Stomach (tissue), 4 donors: ENCODE results near the gene HECA.

Source experiments
- CTCF ChIP-seq, 7 experiments: fragments of 450-650 bp in 4 of 7; fragments of 200-600 bp in 3 of 7; sonication (generic) in 3 of 7; IDR thresholded peaks; one replicate each; pipeline ENCODE4 v1.5.1; 2016 to 2019; ENCODE audit warnings: antibody characterized with exemption in 7 of 7, control low read depth in 2 of 7, mild to moderate bottlenecking in 1 of 7
- POLR2A ChIP-seq, 4 donors: fragments of 450-650 bp; IDR thresholded peaks; one replicate each; pipeline ENCODE4 v1.6.1; 2016; ENCODE audit warnings: antibody characterized with exemption in 4 of 4, control low read depth in 2 of 4, mild to moderate bottlenecking in 1 of 4, moderate library complexity in 1 of 4
- POLR2AphosphoS5 ChIP-seq, 3 donors: sonication (generic); formaldehyde crosslinking; IDR thresholded peaks; one replicate each; pipeline ENCODE4 v1.6.1; 2016; ENCODE audit warnings: antibody characterized with exemption in 3 of 3

- TF ChIP-seq CTCF (IDR thresholded peaks at IDR 0.05) (no peak), POLR2AphosphoS5 (IDR thresholded peaks at IDR 0.05) (no peak), POLR2A (IDR thresholded peaks at IDR 0.05) (no peak)
These were observed 3.1 kb upstream of the HECA start for GRCh38 chr6:139131736-139132280.
